ENCODE data around the gene SLC2A5. TPM values are rescaled to one million over a fixed set of nuclear protein-coding genes. Genes with fewer than 3 reads are reported as not detected.

The SLC2A5 gene
- total RNA-seq, 1 experiment from 2014 or later, result not detected

DNA sequence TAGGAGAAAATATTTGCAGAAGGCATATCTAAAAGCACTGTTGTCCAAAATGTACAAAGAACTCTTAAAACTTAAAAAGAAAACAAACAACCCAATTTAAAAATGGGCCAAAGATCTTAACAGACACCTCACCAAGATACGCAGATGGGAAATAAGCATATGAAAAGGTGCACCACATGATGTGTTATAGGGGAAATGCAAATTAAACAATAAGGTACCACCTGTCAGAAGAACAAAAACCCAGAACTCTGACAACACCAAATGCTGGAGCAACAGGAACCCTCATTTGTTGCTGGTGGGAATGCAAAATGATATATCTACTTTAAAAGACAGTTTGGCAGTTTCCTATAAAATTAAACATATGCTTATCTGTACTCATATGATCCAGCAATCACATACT lies 18.1 kb downstream of the SLC2A5 start:
- no peaks in the 10 kb centered on the region for H3K4me1 ChIP-seq (ENCODE audit: insufficient read depth, low read length, poor library complexity, severe bottlenecking)
- H3K27ac ChIP-seq (ENCODE audit: low read depth, low read length, poor library complexity, severe bottlenecking), result no peak overlapping the region
- no TSS peak for BruUV-seq (replicated peaks)
- ChIA-PET POLR2A (ENCODE audit: low non-redundant PET) (no interaction called here), CTCF (no interaction called here)
- no peak for DNase-seq (ENCODE audit: low spot score)
- H3K27me3 ChIP-seq (replicated peaks; ENCODE audit: insufficient read depth, low read depth, low read length, poor library complexity), result no peaks in the 10 kb centered on the region
- H3K9me3 ChIP-seq (ENCODE audit: low read depth, low read length, poor library complexity, severe bottlenecking), result no peaks in the 10 kb centered on the region
- H3K4me3 ChIP-seq (ENCODE audit: low read depth, low read length, poor library complexity, severe bottlenecking), result no peak overlapping the region
- intact Hi-C loops (cut with micrococcal nuclease; ENCODE audit: unreplicated experiment), result no loop called here
- H3K36me3 ChIP-seq (ENCODE audit: insufficient read depth, low read length, poor library complexity, severe bottlenecking), result no peaks in the 10 kb centered on the region
- no peak for TF ChIP-seq EZH2 (IDR thresholded peaks at IDR 0.05; ENCODE audit: borderline replicate concordance, low read depth, low read length, poor library complexity, severe bottlenecking)
- TF ChIP-seq, protein P1, sequence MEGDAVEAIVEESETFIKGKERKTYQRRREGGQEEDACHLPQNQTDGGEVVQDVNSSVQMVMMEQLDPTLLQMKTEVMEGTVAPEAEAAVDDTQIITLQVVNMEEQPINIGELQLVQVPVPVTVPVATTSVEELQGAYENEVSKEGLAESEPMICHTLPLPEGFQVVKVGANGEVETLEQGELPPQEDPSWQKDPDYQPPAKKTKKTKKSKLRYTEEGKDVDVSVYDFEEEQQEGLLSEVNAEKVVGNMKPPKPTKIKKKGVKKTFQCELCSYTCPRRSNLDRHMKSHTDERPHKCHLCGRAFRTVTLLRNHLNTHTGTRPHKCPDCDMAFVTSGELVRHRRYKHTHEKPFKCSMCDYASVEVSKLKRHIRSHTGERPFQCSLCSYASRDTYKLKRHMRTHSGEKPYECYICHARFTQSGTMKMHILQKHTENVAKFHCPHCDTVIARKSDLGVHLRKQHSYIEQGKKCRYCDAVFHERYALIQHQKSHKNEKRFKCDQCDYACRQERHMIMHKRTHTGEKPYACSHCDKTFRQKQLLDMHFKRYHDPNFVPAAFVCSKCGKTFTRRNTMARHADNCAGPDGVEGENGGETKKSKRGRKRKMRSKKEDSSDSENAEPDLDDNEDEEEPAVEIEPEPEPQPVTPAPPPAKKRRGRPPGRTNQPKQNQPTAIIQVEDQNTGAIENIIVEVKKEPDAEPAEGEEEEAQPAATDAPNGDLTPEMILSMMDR (conservative IDR thresholded peaks at IDR 0.05; ENCODE audit: low read depth, low read length), result no peak

GRCh38 chr1:9050803-9051202 lies 18.6 kb downstream of the SLC2A5 start:
- Histone ChIP-seq H3K4me3 (ENCODE audit: low read depth, low read length, poor library complexity, severe bottlenecking) (no peak overlapping the region), H3K4me1 (ENCODE audit: insufficient read depth, low read length, poor library complexity, severe bottlenecking) (no peaks in the 10 kb centered on the region), H3K9me3 (ENCODE audit: low read depth, low read length, poor library complexity, severe bottlenecking) (no peaks in the 10 kb centered on the region), H3K27ac (ENCODE audit: low read depth, low read length, poor library complexity, severe bottlenecking) (no peak overlapping the region), H3K27me3 (replicated peaks; ENCODE audit: insufficient read depth, low read depth, low read length, poor library complexity) (no peaks in the 10 kb centered on the region), H3K36me3 (ENCODE audit: insufficient read depth, low read length, poor library complexity, severe bottlenecking) (no peaks in the 10 kb centered on the region)
- ChIA-PET CTCF (no interaction called here), POLR2A (ENCODE audit: low non-redundant PET) (no interaction called here)
- no peak for DNase-seq (ENCODE audit: low spot score)
- TF ChIP-seq, protein P1 (conservative IDR thresholded peaks at IDR 0.05; ENCODE audit: low read depth, low read length), result no peak
- TF ChIP-seq EZH2 (IDR thresholded peaks at IDR 0.05; ENCODE audit: borderline replicate concordance, low read depth, low read length, poor library complexity, severe bottlenecking), result no peak
- BruUV-seq (replicated peaks), result no TSS peak
- intact Hi-C loops (cut with micrococcal nuclease; ENCODE audit: unreplicated experiment), result no loop called here

GRCh38 chr1:9048551-9048950 lies 20.9 kb downstream of the SLC2A5 start:
- Histone ChIP-seq H3K27me3 (replicated peaks; ENCODE audit: insufficient read depth, low read depth, low read length, poor library complexity) (no peaks in the 10 kb centered on the region), H3K4me1 (ENCODE audit: insufficient read depth, low read length, poor library complexity, severe bottlenecking) (no peaks in the 10 kb centered on the region), H3K4me3 (ENCODE audit: low read depth, low read length, poor library complexity, severe bottlenecking) (no peak overlapping the region), H3K9me3 (ENCODE audit: low read depth, low read length, poor library complexity, severe bottlenecking) (no peaks in the 10 kb centered on the region), H3K36me3 (ENCODE audit: insufficient read depth, low read length, poor library complexity, severe bottlenecking) (no peaks in the 10 kb centered on the region), H3K27ac (ENCODE audit: low read depth, low read length, poor library complexity, severe bottlenecking) (no peak overlapping the region)
- ChIA-PET POLR2A (ENCODE audit: low non-redundant PET) (no interaction called here), CTCF (no interaction called here)
- no TSS peak for BruUV-seq (replicated peaks)
- intact Hi-C loops (cut with micrococcal nuclease; ENCODE audit: unreplicated experiment), result no loop called here
- TF ChIP-seq, protein P1 (conservative IDR thresholded peaks at IDR 0.05; ENCODE audit: low read depth, low read length), result no peak
- TF ChIP-seq EZH2 (IDR thresholded peaks at IDR 0.05; ENCODE audit: borderline replicate concordance, low read depth, low read length, poor library complexity, severe bottlenecking), result no peak
- no peak for DNase-seq (ENCODE audit: low spot score)

Data from A673 (cell line).